ENCODE measurements around the gene CSAG2.
"Not testable (repeated sequence)": the region's sequence is repeated elsewhere in the genome, so short reads cannot be mapped to it uniquely, and the experiment has no call there.

Gene CSAG2

GRCh38 chrX:152733261-152733975, 24.3 kb upstream of the CSAG2 start, which contains the start of the genes CSAG1 and MAGEA12:
TSS of gene CSAG1 (minus strand) at chrX:152733721. CDS start at chrX:152732460, 1,261 bp downstream.
TSS of gene MAGEA12 (plus strand) at chrX:152733757. CDS start at chrX:152736162, 2,405 bp downstream.
- TF ChIP-seq, protein P1, sequence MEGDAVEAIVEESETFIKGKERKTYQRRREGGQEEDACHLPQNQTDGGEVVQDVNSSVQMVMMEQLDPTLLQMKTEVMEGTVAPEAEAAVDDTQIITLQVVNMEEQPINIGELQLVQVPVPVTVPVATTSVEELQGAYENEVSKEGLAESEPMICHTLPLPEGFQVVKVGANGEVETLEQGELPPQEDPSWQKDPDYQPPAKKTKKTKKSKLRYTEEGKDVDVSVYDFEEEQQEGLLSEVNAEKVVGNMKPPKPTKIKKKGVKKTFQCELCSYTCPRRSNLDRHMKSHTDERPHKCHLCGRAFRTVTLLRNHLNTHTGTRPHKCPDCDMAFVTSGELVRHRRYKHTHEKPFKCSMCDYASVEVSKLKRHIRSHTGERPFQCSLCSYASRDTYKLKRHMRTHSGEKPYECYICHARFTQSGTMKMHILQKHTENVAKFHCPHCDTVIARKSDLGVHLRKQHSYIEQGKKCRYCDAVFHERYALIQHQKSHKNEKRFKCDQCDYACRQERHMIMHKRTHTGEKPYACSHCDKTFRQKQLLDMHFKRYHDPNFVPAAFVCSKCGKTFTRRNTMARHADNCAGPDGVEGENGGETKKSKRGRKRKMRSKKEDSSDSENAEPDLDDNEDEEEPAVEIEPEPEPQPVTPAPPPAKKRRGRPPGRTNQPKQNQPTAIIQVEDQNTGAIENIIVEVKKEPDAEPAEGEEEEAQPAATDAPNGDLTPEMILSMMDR (IDR thresholded peaks at IDR 0.05; ENCODE audit: control insufficient read depth, insufficient read depth, low read depth, low read length, missing control alignments), result no peak

GRCh38 chrX:152725409-152725808, 16.3 kb upstream of the CSAG2 start:
- H3K4me3 ChIP-seq (ENCODE audit: control insufficient read depth, low read depth, low read length), result no peak overlapping the region
- no peak for DNase-seq (ENCODE audit: low read depth)
- TF ChIP-seq, protein P1 (IDR thresholded peaks at IDR 0.05; ENCODE audit: control insufficient read depth, insufficient read depth, low read depth, low read length, missing control alignments), result no peak

More at GRCh38 chrX:152733261-152733975, 24.3 kb upstream of the CSAG2 start, which contains the start of the genes CSAG1 and MAGEA12:
- peak within 1 kb of the TSS; percentile 10 for H3K4me3 ChIP-seq (ENCODE audit: control insufficient read depth, low read depth, low read length)
- no peak for DNase-seq (ENCODE audit: low read depth)

- not testable (repeated sequence) for H3K4me3 ChIP-seq (ENCODE audit: control insufficient read depth, low read depth, low read length); DNase-seq (ENCODE audit: low read depth)
These were observed 5.0 kb upstream of the CSAG2 start, which contains the start of gene MAGEA2B for GRCh38 chrX:152713815-152714787. TSS of gene MAGEA2B (plus strand) at chrX:152714628. CDS start at chrX:152717107, 2,479 bp downstream.

GRCh38 chrX:152713195-152713594, 4.1 kb upstream of the CSAG2 start:
- not testable (repeated sequence) for DNase-seq (ENCODE audit: low read depth); H3K4me3 ChIP-seq (ENCODE audit: control insufficient read depth, low read depth, low read length)

- not testable (repeated sequence) for H3K4me3 ChIP-seq (ENCODE audit: control insufficient read depth, low read depth, low read length); DNase-seq (ENCODE audit: low read depth)
These were observed 2.6 kb downstream of the CSAG2 start for GRCh38 chrX:152706500-152706899.

DNA sequence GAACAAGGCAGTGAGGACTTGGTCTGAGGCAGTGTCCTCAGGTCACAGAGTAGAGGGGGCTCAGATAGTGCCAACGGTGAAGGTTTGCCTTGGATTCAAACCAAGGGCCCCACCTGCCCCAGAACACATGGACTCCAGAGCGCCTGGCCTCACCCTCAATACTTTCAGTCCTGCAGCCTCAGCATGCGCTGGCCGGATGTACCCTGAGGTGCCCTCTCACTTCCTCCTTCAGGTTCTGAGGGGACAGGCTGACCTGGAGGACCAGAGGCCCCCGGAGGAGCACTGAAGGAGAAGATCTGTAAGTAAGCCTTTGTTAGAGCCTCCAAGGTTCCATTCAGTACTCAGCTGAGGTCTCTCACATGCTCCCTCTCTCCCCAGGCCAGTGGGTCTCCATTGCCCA, 8.7 kb downstream of the CSAG2 start:
- not testable (repeated sequence) for H3K4me3 ChIP-seq (ENCODE audit: control insufficient read depth, low read depth, low read length); DNase-seq (ENCODE audit: low read depth)

GRCh38 chrX:152697952-152698931, 10.8 kb downstream of the CSAG2 start, which contains the start of gene MAGEA3:
TSS of gene MAGEA3 (plus strand) at chrX:152698794. CDS start at chrX:152700833, 2,039 bp downstream.
- DNase-seq (ENCODE audit: low read depth); H3K4me3 ChIP-seq (ENCODE audit: control insufficient read depth, low read depth, low read length): not testable (repeated sequence)

DNA sequence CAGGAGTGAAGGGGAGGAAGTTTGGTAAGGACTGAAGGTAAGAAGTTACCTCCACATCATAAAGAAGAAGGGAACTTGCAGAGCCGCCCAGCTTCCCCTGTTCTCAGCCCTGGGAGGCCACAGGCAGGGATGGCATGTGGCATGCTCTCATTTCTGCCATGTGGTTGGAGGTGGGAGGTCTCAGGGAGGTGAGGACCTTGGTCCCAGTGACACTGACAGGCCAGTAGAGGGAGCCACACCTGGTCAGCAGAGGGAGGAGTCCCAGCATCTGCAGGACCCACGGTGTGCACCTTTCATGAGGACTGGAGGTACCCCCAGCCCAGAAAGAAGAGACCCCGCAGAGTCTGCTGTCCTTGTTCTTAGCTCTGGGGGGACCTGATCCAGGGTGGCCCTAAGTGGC, 28.1 kb downstream of the CSAG2 start:
- not testable (repeated sequence) for DNase-seq (ENCODE audit: low read depth); H3K4me3 ChIP-seq (ENCODE audit: control insufficient read depth, low read depth, low read length)

DNA sequence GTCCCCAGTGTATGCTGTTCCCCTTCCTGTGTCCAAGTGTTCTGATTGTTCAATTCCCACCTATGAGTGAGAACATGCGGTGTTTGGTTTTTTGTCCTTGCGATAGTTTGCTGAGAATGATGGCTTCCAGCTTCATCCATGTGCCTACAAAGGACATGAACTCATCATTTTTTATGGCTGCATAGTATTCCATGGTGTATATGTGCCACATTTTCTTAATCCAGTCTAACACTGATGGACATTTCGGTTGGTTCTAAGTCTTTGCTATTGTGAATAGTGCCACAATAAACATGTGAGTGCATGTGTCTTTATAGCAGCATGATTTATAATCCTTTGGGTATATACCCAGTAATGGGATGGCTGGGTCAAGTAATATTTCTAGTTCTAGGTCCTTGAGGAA, 34.4 kb downstream of the CSAG2 start:
- not testable (repeated sequence) for DNase-seq (ENCODE audit: low read depth)

DNA sequence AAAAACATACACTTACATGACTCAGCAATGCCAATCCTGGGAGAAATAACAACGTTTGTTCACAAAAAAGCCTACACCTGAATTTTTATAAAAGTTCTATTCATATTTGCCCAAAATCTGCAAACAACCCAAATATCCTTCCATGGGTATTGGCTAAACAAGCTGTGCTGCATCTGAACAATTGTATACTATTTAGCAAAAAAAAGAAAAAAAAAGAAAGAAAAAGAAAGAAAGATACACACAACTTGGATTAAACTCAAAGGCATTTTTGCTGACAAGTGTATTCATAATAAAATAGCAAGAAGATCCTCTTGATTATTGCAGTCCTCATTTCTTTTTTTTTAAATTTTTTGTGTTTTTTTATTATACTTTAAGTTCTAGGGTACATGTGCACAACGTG, 34.9 kb downstream of the CSAG2 start:
- TF ChIP-seq, protein P1 (IDR thresholded peaks at IDR 0.05; ENCODE audit: control insufficient read depth, insufficient read depth, low read depth, low read length, missing control alignments), result no peak
- no peak overlapping the region for H3K4me3 ChIP-seq (ENCODE audit: control insufficient read depth, low read depth, low read length)
- DNase-seq (ENCODE audit: low read depth), result no peak

More for the DNA sequence above, 34.4 kb downstream of the CSAG2 start:
- H3K4me3 ChIP-seq (ENCODE audit: control insufficient read depth, low read depth, low read length), result not testable (repeated sequence)

All from AG09309 (cell line).